HG03066 (cell line): ENCODE results near the gene THSD7B.

Experiments
- ATAC-seq: cut with Tn5 transposase; IDR thresholded peaks from one replicate; pipeline ENCODE4 v1.9.1; 2021; ENCODE audit warnings: low read depth; ENCODE audit not compliant: unreplicated experiment

THSD7B gene

DNA sequence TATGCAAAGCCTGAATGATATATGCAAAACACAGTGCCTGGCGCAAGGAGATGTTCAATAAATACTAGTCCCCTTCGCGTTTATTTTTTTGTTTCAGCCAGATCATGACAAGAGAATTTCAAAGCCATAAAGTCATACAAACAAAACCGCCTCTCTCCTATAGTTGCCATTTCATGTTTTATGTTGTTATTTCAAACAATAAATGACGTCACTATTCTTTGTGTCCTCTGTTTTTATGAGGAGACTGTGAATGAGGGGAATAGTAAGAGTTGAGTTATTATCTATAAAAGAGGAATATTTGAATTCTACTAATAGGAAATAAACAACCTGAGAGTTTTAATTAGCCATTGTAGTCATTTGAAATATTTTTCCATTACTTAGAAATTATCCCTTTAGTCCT, 464.5 kb downstream of the THSD7B start:
- ATAC-seq: no peak

DNA sequence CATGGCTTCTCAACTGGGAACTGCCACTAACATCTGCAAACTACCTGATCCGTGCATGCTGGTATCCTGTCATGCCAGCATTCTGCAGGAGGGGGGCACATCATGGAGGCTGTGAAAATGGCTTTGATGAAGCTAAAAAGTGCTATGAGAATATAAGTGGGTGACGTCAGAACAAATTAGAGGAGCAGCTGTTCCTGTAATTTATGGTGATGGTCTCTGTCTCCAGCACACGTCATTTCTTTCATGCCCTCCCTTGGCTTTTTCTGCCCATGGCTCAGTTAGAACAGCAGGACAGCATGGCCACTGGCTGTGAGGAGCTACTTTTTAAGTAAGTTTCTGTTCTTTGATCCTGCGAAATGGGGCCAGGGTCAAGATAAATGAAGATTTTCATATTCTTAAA, 466.3 kb downstream of the THSD7B start:
- ATAC-seq: no peak

DNA sequence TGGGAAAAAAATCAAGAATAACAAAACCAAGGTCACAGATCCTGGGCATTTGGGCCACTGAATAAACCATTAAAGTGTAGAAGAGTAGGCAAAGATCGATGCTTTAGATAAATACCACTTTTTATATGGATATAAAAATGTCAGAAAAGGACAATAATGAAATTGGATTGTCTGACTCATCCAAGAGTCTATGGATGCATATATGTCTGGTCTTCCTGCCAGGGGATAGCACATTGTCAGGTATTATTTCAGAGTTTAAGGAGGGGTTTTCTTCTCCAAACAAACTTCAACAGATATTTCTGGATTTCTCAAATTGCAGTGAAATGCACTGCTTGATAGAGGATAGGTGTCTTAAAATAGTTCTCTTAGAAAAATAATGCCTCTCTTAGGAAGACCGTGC, 466.7 kb downstream of the THSD7B start:
- ATAC-seq: no peak

DNA sequence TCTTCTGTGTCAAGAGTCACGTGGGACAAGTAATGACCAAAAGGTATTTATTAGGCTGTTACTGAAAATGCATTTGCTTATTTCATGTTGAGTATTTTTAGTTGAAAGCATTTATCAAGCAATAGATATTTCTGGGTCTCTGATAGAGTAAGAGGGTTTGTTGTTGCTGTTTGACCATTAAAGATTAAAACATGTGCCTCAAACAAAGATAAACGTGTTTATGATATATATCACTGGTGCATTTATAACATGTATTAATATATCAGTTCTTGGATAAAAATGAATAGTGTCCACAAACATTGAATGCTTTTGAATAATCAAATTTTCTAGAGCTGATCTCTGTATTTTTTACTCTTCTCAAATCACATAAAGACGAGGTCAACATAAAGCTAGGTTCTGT, 467.7 kb downstream of the THSD7B start:
- no peak for ATAC-seq

DNA sequence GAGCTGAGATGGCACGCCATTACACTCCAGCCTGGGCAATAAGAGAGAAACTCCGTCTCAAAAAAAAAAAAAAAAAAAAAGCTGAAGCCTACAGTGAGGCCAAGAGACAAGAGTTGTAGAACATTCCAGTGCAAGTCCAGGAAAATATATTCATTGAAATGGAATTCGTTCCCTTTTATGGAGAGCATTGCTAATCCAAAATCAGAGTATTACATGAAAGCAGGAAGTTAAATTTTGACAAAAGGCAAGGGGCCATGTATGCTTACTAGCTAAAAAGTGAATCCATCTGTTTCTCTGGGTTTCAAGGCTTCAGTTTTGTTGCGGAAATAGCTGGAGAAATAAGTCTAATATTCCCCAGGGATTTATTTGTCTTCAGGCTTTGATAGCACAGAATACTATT, 471.7 kb downstream of the THSD7B start:
- no peak for ATAC-seq

DNA sequence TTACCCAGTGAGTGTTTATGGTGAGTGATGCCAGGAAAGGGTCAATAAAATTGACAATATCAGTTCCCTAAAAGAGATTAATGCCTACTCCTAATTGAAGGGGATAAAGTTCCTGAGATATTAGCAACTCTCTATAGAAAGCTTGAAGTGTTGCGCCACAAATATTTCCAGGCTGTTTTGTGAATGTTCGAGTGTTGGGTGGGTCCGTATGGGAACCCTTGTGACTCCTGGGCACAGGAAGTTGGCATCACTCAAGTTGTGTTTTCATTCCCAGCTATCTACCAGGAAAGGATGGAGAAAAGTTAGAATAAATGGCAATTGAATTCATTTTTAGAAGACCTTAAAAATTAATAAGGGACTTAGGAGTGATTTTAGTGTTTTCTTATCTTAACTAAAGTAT, 472.7 kb downstream of the THSD7B start:
- no peak for ATAC-seq

- ATAC-seq: no peak
Measured at GRCh38 chr2:137249463-137250130, 484.3 kb downstream of the THSD7B start.

GRCh38 chr2:137250401-137250800, 485.1 kb downstream of the THSD7B start:
- no peak for ATAC-seq

GRCh38 chr2:137251045-137251444, 485.7 kb downstream of the THSD7B start:
- ATAC-seq: no peak

GRCh38 chr2:137252934-137253333, 487.6 kb downstream of the THSD7B start:
- no peak for ATAC-seq

GRCh38 chr2:137254052-137254451, 488.7 kb downstream of the THSD7B start:
- no peak for ATAC-seq

- no peak for ATAC-seq
Measured at GRCh38 chr2:137255345-137255744, 490.0 kb downstream of the THSD7B start.

DNA sequence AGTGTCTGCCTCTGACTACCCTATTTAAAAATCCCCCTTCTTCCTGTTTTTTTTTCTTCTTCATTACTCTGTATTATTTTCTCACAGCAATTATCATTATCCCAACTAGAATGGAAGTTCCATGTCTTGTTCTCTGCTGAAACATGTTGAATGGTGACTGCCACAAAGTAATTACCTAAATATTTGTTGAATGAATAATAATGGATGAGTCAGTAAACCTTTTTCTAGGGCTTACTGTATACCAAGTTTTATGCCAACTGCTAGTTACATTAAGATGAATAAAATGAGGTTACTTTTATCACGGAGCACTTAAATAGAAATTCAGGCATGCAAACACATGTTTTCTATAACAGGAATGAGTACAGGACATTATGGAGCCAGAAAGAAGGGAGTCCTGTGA, 490.6 kb downstream of the THSD7B start:
- ATAC-seq: no peak

GRCh38 chr2:137261881-137262585, 496.7 kb downstream of the THSD7B start:
- ATAC-seq: no peak

DNA sequence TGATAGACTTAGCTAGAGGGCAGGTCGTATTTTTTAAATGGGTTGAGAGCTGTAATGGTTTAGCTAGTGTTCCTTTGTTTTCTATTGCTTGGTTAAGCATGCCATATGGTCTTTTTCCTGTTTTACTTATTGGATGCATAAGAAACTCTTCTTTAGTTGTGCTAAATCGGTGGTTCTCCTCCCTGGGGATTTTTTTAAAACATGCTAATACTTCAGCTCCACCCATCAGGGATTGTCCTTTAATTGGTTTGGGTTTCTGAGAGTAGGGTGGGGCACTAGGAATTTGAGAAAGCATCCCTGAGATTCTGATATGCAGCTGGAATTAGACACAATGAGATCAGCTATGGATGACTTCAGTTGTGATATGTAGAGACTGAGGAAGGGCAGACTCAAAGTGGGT, 497.2 kb downstream of the THSD7B start:
- ATAC-seq: no peak

GRCh38 chr2:137287913-137288639, 522.7 kb downstream of the THSD7B start:
- no peak for ATAC-seq

DNA sequence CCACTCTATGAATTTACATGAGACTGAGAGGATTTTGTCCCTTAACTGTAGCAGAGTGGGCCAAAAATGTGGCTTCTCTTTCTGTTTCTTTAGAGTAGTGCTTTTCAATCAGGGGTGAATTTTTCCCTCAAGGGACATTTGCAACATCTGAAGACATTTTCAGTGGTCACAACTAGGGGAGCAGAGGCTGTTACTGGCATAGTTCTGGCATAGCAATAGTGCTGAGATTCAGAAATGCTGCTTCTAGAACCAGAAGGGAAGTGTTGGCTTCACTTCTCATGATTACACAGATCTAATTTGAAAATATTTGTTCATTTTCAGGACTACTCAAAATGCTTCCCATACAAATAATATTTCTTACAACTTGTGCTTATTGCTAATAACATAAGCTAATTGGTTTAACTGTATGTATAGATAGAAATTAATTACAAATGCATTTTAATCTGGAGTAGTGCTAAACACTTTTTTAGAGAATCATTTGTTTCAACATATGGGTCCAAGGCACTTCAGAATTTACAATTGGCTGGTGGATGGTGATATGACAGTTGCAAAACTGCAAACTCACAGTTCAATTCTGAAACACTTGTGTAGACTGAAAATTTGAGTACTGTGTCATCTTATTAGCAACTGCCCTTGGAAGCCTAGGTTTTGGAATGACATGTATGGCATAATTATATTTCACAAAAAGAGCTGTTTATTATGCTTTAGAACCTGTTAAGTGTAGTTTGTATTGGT, 526.7 kb downstream of the THSD7B start:
- ATAC-seq: no peak

DNA sequence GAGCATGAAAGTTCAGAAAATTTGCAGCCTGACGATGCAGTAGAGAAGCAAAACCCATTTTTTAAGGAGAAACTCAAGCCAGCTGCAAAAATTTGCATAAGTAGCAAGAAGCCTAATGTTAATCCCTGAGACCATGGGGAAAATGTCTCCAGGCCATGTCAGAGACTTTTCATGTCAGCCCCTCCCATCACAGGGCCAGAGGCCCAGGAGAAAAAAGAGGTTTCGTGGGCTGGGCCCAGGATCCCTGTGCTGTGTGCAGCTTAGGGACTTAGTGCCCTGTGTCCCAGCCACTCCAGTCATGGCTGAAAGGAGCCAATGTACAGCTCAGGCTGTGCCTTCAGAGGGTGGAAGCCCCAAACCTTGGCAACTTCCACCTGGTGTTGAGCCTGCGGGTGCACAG, 533.0 kb downstream of the THSD7B start:
- ATAC-seq: no peak

- no peak for ATAC-seq
Measured at GRCh38 chr2:137300987-137301386, 535.6 kb downstream of the THSD7B start.

DNA sequence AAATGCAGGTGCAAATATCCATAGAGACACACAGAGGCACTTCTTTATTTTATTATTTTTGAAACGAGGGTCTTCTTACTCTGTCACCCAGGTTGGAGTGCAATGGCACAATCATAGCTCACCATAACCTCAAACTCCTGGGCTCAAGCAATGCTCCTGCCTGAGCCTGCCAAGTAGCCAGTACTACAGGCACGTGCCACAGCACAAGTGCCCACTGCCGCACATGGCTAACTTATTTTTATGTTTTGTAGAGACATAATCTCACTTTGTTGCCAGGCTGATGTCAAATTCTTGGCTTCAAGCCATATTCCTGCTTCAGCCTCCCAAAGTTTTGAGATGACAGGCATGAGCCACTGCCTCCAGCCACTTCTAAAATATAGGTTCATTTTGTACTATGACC, 537.6 kb downstream of the THSD7B start:
- no peak for ATAC-seq

GRCh38 chr2:137316075-137316474, 550.7 kb downstream of the THSD7B start:
- ATAC-seq: no peak
